HPDE6-E6E7 (cell line): ENCODE data around the gene FAM47B.
A peak's percentile ranks its signal among the peaks of the same experiment; 100 is the strongest.

Source experiments
- DNase-seq: peaks from one replicate; pipeline ENCODE4 v3.0.0; 2011; ENCODE audit warnings: missing footprints; ENCODE audit errors: extremely low spot score

Gene FAM47B

DNA sequence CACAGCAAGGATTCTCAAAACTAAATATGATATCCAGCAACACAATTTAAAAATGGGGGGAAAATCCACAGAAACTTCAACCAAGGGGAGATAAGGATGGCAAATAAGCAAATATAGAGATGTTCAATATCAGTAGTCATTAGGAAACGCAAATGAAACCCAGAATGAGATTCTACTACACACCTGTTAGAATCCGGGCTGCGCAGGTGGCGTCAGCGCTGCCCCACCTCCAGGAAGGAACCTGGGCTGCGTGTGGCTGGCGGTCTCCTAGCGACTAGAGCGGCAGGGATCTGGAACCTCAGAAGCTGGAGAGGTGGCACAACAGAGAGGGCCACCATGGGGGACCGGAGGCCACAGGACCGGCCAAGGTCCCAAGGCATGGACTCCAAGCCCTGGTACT is at the start of gene FAM47B:
Gene FAM47B (plus strand): TSS at position 301 of the 400 bp plus-strand sequence. CDS start 36 bp downstream, at position 337.
- no peak for DNase-seq

DNA sequence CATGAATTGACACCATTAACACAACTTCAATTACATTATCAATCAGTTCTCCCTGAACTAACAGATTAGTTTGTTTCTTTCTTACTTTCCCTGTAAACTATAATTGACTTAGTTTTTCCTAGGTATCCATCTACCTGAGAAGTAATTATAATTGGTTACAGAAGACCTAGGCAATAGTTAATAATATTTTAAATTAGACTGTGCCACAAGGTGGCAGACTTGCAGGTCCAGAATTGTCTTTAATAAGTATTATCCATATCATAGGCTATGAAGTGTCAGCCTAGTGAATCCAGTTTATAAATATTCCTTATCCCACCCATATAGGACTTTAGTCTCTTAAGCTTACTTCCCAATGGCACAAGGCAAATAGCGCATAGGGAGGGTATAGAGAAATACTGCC is 48.9 kb upstream of the FAM47B start:
- no peak for DNase-seq

DNA sequence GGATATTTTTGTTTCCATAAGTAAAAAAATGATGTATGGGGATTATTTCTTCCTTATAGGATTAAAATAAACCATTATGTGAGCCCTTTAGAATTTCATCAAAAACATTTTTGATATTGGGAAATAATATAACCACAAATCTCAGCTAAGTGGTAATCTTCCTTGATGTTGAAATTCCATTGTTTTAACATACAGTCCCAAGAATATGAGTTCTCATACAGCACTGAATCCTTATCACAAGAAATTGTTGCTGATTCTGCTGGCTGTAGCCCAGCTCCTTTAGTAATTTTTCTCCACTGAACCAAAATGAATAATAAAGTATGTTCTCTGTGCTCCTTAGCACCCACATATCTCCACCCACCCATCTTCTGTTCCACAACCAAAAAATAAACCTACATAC is 41.9 kb upstream of the FAM47B start:
- DNase-seq: no peak

DNA sequence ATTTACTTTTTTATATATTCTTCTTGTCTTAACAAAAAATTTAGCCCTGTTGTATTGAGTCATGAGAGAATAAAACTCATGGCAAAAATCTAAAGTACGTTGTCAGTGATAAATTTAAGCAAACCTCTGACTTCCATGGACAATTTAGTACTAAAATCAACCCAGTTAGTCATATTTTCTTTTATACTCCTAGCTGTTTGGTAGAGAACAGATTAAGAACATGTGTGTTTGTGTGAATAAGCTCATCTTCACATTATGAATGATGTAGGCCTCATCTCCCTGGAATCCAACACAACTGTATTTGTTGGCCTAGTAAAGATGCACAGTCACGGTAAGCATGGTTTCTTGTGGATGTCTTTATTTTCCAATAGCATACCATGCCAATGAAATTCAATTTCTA is 40.8 kb upstream of the FAM47B start:
- no peak for DNase-seq

DNA sequence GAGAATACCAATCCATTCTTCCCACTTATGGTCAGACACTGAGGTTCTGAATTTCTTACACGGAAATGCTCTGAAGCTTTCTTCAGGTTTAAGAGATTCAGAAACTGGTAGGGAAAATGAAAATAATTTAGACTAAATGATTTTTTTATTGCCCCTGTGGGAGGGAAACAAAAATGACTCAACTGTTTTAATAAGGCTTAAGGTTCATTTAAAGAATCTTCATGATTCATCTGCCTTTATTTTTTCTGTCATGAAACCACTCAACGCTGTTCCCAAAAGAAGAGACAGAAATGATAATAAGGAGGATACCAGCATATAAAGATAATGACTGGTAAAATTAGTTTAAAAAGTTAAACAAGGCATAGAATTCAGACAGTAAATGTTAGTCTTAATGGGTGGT is 39.3 kb upstream of the FAM47B start:
- DNase-seq: no peak

DNA sequence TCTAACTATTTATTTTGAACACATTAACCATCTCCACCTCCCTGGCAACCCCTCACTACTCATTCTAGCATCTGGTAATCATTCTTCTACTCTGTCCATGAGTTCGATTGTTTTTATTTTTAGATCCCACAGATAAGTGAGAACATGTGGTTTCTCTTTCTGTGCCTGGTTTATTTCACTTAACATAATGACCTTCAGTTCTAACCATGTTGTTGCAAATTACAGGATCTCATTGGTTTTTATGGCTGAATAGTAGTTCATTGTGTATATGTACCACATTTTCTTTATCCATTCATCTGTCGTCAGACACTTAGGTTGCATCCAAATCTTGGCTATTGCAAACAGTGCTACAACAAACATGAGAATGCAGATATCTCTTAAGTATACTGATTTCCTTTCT is 33.4 kb upstream of the FAM47B start:
- no peak for DNase-seq

DNA sequence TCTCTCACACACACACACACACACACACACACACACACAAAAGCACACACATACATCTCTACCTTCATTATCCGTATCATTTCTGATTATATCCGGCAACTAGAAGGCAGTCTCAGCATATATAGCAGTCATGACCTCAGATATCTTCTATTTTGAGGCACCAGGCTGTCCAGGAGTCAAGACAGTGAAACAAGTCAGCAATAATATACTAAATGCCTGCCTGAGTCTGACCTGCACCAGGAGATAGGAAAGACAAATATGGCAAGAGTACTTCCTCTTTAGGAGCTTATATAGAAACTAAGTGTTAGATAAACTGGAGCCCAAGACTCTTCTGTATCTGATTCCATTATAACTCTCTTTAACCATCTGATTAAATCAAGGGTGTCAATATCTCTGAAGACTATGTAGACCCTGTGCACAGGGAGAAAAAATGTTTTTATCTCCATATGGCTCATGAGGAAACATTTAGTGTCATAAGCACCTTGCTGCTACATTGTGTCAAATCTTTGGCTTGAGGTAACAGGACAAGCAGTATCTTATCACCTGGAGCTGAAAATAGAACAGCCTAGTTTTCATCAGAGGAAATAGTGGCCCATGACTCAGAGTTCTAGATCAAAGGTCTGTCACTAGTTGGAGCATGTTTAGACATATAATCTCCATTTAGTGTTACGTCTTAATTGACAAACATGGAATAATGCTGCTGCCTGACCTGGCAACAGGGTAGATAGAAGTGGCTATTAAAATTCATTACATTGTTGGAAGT is 27.0 kb upstream of the FAM47B start:
- peak; percentile 22 for DNase-seq

DNA sequence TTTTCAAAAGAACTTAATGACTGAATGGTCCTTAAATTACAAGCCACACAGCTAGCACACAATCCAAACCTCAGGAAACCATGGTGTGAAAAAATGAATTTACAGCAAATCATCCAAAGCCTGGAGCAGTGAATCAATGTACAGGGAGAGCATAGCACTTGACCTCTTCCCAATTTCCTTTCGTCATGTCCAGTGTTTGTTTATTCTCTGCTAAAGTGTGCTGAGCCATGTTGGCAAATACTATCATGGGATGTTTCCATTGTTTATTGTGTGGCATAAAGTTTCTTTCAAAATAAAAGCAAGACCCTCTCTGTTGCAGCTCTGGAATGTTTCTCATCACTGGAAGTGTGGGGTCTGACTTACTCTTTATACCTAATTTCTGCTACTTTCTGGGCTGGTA is 25.4 kb upstream of the FAM47B start:
- no peak for DNase-seq

DNA sequence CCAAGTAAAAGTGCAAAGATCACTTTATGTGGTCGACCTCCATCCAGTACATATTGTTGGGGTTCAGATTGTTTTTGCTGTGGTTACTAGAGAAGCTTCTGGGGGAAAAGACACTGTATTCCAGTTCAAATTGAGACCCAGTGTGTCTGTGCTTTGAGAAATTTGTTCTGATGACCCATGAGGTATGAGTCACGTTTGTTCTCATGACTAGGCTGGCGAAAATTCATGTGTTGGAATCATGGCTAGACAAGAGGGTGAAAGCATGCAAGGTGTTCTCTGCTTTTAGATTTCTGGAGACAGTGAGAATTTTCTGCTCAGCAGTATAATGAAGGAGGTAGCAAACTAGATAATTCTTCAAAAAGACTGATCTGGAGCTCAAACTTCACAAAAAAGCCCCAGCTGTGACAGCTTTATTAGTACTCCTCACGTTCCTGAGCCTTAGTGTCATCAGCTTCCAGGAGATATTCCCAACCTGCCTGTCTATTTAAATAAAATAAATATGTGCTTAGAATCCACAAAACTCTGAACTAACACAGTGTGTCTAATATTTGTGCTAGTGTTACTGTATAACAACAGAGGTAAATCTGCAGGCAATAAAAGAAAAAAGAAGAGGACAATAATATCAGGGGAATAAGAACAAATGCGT is 24.4 kb upstream of the FAM47B start:
- peak; percentile 35 for DNase-seq

DNA sequence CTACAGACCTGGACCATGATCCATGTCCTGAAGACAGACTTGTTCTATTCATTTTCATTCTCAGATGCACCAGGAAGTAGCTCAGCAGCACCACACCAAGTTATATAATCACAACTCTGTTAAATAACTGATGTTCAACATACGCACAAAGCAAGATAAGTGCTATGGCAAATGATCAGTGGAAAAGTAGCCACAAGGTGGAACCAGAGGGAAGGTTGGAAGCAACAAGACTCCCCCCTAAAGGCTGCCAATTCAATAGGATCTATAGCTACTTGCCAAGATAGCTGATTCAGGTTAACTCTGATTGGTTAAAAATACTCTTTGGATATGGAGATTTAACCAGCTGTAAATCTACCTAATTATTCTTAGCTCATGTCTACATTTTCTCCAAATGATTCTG is 23.7 kb upstream of the FAM47B start:
- peak; percentile 21 for DNase-seq

DNA sequence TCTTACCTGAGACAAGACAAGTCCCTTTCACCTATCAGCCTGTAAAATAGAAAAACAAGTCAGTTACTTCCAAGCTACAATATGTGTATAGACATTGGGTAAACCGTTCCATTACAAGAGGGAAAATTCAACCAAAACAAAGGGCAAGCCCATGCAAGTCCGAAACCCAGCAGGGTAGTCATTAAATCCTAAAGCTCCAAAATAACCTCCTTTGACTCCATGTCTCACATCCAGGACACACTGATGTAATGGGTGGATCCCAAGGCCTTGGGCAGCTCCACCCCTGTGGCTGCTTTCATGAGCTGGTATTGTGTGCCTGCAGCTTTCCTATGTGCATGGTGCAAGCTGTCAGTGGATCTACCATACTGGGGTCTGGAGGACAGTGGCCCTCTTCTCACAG is 14.7 kb upstream of the FAM47B start:
- no peak for DNase-seq

DNA sequence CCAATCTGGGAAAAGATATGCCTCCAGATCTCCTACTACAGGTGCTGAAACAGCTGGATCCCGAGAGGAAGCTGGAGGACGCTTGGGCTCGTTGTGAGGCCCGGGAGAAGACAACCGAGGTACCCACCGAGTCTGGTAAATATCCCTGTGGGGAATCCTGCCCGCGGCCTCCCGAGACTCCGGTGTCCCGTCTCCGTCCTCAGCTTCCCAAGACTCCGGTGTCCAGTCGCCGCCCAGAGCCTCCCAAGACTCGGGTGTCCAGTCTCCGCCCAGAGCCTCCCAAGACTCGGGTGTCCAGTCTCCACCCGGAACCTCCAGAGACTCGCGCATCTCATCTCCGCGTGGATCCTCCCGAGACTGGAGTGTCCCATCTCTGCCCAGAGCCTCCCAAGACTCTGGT is 639 bp downstream of the FAM47B start:
- no peak for DNase-seq

DNA sequence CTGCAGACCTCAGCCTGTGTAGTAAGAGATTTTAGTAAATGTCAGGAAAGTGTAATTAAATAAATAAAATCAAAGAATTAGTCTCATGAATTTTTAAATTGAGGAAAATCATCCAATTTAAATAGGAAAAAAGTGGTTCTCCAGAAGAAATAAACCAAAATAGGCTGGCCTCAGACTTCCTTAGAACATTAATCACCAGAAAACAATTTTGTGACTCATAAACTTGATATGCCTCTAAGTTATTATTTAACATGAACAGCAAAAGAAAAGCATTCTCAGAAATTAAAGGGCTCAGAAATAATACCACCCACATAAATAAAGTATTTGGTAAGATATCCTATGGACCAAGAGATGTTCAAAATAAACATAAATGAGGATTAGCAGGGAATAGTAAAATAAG is 14.3 kb downstream of the FAM47B start:
- DNase-seq: peak; percentile 14

DNA sequence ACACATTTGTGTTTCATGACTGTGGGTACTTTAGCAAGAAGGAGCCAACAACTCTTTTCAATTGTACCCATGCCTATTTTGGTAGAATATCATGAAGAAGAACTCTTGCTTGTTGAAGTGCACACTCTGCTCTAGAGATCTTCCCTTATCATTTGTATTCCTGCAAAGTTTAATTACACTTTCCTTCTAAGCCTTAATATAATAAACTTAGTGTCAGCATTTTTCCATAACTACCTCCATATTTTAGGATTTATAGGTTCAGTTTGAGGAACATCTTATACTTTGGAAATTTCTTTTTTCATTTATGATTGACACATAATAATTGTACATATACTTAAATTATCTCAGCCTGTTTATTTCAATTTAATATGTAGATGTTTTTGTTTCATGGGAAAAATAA is 19.1 kb downstream of the FAM47B start:
- no peak for DNase-seq

DNA sequence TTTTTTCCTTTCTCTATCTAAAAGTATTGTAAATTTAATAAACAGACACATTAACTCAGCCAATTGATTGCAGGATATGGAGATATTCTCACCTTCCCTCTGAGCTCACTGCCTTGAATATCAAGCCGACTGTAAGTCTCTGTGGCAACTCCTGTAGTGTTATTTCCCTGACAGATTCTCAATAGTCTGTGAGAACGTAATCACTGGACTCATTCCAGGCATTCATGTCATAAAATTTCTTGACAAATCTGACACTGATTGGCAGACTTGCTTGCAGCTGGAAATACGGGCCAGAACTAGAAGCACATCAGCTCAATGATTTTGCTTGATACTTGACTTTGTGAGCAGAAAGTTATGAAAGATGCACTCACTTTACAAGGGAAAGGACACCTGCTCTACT is 29.6 kb downstream of the FAM47B start:
- DNase-seq: no peak

DNA sequence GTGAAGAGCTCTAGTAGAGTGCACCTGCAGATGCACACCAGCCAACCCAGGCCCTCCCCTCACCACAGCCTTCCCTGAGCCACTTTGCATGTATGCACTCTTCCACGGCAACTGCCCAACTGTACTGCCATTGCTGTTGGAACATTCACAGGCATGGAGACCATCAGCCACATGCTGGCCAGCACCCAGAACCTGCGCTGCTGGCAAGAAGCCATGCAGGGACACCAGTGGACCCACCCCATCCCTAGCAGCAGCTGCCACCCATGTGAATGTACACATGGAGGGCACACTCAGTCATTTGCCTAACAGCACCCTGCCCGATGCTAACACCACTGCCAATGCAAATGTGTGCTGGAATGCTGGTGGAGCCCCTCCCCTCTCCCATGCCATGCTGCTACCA is 35.6 kb downstream of the FAM47B start:
- DNase-seq: no peak

DNA sequence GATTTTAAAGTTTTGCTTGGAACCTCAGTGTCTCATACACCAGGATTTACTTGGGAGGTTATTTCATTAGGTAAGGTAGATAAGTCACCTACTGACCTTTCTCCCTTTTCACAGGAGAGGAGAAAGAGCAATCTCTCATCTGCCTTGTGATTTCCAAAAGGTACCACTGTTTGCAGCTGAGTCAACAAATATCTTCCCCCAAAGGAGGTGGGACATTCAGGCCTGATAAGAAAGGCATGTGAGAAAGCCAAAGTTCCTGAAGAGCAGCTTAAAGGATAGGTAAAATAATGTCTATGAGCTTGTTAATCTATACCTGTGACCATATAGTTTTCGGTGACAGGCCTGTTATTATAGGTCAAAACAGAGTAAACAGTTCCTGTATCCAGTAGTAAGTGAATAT is 45.0 kb downstream of the FAM47B start:
- DNase-seq: no peak
